PC-9 (cell line): ENCODE data around the gene PAIP2. TPM values are rescaled to one million over a fixed set of nuclear protein-coding genes. Genes with fewer than 3 reads are reported as not detected.

Experiments
- BruUV-seq: library from RNA; stranded (reverse); fragments of 400-500 nt; replicated peaks from 2 replicates; lab custom pipeline; 2021; lab: Mats Ljungman, UMichigan
- CTCF ChIA-PET: fragments of 300-600 bp; sonication (Branson Sonifier 250); formaldehyde crosslinking; loops from one replicate; lab custom pipeline; 2022; ENCODE audit warnings: antibody characterized with exemption; lab: Charles Lee
- POLR2A ChIA-PET: fragments of 300-600 bp; sonication (Branson Sonifier 250); formaldehyde crosslinking; loops from one replicate; lab custom pipeline; 2022; ENCODE audit warnings: antibody characterized with exemption; ENCODE audit not compliant: unreplicated experiment; lab: Charles Lee
- DNase-seq, 2 experiments: peaks; one replicate each; pipeline versions ENCODE4 v3.0.0 to v3.0.0-alpha.2; 2015 to 2022; ENCODE audit warnings: mixed read lengths in 1 of 2
- H2AFZ ChIP-seq: fragments of 200-600 bp; sonication (generic); 2 replicates; pipeline ENCODE4 v1.8.1; 2017; ENCODE audit warnings: antibody characterized with exemption
- H3F3A ChIP-seq: fragments of 200-600 bp; sonication (generic); 2 replicates; pipeline ENCODE4 v1.8.1; 2017; ENCODE audit warnings: antibody characterized with exemption, mild to moderate bottlenecking, low read depth; ENCODE audit not compliant: insufficient read depth
- H3K27ac ChIP-seq: fragments of 200-600 bp; sonication (generic); 2 replicates; pipeline ENCODE4 v1.6.1; 2016; ENCODE audit warnings: mixed run types
- H3K27me3 ChIP-seq: fragments of 200-600 bp; sonication (generic); 2 replicates; pipeline ENCODE4 v1.6.1; 2016; ENCODE audit warnings: low read depth, mixed run types; ENCODE audit not compliant: insufficient read depth
- H3K36me3 ChIP-seq: fragments of 200-600 bp; sonication (generic); 2 replicates; pipeline ENCODE4 v1.6.1; 2016; ENCODE audit warnings: low read depth, mixed run types
- H3K4me1 ChIP-seq: fragments of 200-600 bp; sonication (generic); replicated peaks from 2 replicates; pipeline ENCODE4 v1.6.1; 2016; ENCODE audit warnings: mixed run types; ENCODE audit not compliant: insufficient read depth
- H3K4me2 ChIP-seq: fragments of 200-600 bp; sonication (generic); 2 replicates; pipeline ENCODE4 v1.6.1; 2017; ENCODE audit warnings: mixed run types
- H3K4me3 ChIP-seq: fragments of 200-600 bp; sonication (generic); 2 replicates; pipeline ENCODE4 v1.6.1; 2016; ENCODE audit warnings: mixed run types
- H3K79me2 ChIP-seq: fragments of 200-600 bp; sonication (generic); 2 replicates; pipeline ENCODE4 v1.6.1; 2017; ENCODE audit warnings: low read depth, mixed run types
- H3K9me2 ChIP-seq: fragments of 200-600 bp; sonication (generic); 2 replicates; pipeline ENCODE4 v1.8.1; 2017; ENCODE audit warnings: mild to moderate bottlenecking; ENCODE audit not compliant: insufficient read depth
- H3K9me3 ChIP-seq: fragments of 200-600 bp; sonication (generic); 2 replicates; pipeline ENCODE4 v1.8.1; 2016; ENCODE audit warnings: low read depth; ENCODE audit not compliant: insufficient read depth
- H4K20me1 ChIP-seq: fragments of 200-600 bp; sonication (generic); 2 replicates; pipeline ENCODE4 v1.8.1; 2017; ENCODE audit not compliant: insufficient read depth
- EZH2 ChIP-seq: fragments of 200-600 bp; sonication (generic); IDR thresholded peaks from 2 replicates; pipeline ENCODE4 v1.8.0; 2017; ENCODE audit warnings: antibody characterized with exemption, low read depth
- intact Hi-C: fragments of 100-400 bp; cut with micrococcal nuclease; formaldehyde crosslinking; loops from one replicate; pipeline ENCODE4 v1.10.0; 2022; ENCODE audit not compliant: unreplicated experiment
- total RNA-seq: library from RNA; stranded (reverse); gene quantifications from 2 replicates; pipeline ENCODE4 v1.2.3, GENCODE V29; 2021
- TF ChIP-seq, protein P1 (sequence below): fragments of 200-600 bp; sonication (generic); conservative IDR thresholded peaks from 2 replicates; pipeline ENCODE4 v1.6.1; 2017; ENCODE audit warnings: mixed run types, antibody characterized with exemption, mild to moderate bottlenecking, moderate library complexity

Gene PAIP2
- total RNA-seq, 1 experiment from 2014 or later, result 90.5 TPM

DNA sequence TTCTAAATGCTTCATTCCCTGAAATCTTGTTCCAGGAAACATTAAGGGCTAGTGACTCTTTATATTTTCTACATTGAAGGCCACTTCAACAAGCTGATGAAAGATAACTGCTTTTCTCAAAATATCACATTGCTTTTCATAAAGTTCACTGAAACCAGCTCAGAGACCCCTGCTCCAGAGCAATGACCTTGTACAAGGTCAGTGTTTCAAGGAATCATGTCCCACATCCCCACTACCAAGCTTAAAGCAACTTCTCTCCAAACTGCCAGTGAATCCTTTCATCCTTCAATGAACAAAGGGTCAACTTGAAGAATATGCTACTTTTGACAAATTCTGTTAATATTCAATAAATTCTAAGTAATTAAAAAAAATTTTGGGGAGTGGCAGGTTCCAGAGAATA lies 74.2 kb downstream of the PAIP2 start:
- Histone ChIP-seq H3K4me3 (no peak overlapping the region), H3K27me3 (no peaks in the 10 kb centered on the region), H3K4me1 (no peaks in the 10 kb centered on the region), H4K20me1 (no peaks in the 10 kb centered on the region), H2AFZ (no peak overlapping the region), H3K4me2 (no peak overlapping the region), H3K9me3 (no peaks in the 10 kb centered on the region), H3K9me2 (no peaks in the 10 kb centered on the region), H3K27ac (no peak overlapping the region), H3K36me3 (no peaks in the 10 kb centered on the region), H3K79me2 (no peaks in the 10 kb centered on the region), H3F3A (no peaks in the 10 kb centered on the region)
- no peak for DNase-seq
- intact Hi-C loops, result no loop called here
- ChIA-PET POLR2A (interaction anchor here (0.6 kb wide), 1 partner anchor 91 kb away, joined by 4 read pairs; no protein-coding TSS in a partner anchor), CTCF (no interaction called here)
- no peak for TF ChIP-seq EZH2
- TF ChIP-seq, protein P1, sequence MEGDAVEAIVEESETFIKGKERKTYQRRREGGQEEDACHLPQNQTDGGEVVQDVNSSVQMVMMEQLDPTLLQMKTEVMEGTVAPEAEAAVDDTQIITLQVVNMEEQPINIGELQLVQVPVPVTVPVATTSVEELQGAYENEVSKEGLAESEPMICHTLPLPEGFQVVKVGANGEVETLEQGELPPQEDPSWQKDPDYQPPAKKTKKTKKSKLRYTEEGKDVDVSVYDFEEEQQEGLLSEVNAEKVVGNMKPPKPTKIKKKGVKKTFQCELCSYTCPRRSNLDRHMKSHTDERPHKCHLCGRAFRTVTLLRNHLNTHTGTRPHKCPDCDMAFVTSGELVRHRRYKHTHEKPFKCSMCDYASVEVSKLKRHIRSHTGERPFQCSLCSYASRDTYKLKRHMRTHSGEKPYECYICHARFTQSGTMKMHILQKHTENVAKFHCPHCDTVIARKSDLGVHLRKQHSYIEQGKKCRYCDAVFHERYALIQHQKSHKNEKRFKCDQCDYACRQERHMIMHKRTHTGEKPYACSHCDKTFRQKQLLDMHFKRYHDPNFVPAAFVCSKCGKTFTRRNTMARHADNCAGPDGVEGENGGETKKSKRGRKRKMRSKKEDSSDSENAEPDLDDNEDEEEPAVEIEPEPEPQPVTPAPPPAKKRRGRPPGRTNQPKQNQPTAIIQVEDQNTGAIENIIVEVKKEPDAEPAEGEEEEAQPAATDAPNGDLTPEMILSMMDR, result no peak
- BruUV-seq, result no TSS peak

DNA sequence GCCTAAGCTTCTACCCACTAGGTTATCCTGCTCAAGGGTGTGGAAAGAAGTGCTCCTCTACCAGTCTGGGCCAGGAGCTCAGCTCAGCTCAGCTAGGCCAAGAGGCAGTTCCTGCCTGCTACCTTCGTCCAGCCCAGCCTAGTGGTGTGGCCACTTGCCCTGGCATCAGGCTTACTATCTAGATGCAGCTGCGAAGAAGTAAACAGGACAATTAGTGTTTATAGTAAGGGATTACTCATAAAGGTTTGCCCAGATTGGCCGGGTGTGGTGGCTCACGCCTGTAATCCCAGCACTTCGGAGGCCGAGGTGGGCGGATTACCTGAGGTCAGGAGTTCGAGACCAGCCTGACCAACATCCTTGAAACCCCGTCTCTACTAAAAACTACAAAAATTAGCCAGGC lies 75.0 kb downstream of the PAIP2 start:
- no peaks in the 10 kb centered on the region for H3K79me2 ChIP-seq
- no peaks in the 10 kb centered on the region for H3K9me2 ChIP-seq
- DNase-seq, result no peak
- CTCF ChIA-PET, result no interaction called here
- BruUV-seq, result no TSS peak
- H3K27me3 ChIP-seq, result no peaks in the 10 kb centered on the region
- no peak overlapping the region for H3K4me2 ChIP-seq
- H3K36me3 ChIP-seq, result no peaks in the 10 kb centered on the region
- H2AFZ ChIP-seq, result no peak overlapping the region
- TF ChIP-seq, protein P1, result no peak
- TF ChIP-seq EZH2, result no peak
- H3F3A ChIP-seq, result no peaks in the 10 kb centered on the region
- no peaks in the 10 kb centered on the region for H3K4me1 ChIP-seq
- POLR2A ChIA-PET, result interaction anchor here (0.6 kb wide), 1 partner anchor 90 kb away, joined by 4 read pairs; no protein-coding TSS in a partner anchor
- H4K20me1 ChIP-seq, result no peaks in the 10 kb centered on the region
- intact Hi-C loops, result no loop called here
- no peaks in the 10 kb centered on the region for H3K9me3 ChIP-seq
- no peak overlapping the region for H3K4me3 ChIP-seq
- H3K27ac ChIP-seq, result no peak overlapping the region

DNA sequence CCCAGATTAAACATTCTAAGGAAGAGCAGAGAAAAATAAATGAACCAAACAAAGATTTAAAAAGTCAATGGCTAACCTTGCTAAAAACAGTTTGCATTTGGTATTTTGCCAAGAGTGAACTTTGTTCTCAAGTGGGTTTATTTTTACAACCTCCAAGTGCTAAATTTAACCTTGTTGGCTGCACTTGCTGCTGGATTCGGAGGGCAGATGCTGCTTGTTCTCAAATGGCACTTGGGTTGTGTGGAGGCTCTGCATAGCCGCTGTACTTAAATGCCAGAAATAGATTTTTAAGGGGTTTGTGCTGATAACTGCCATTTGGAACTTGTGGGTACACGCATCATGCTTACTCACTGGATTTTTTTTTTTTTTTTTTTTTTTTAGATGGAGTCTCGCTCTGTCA lies 75.6 kb downstream of the PAIP2 start:
- Histone ChIP-seq H3K9me2 (no peaks in the 10 kb centered on the region), H3K9me3 (no peaks in the 10 kb centered on the region), H3K27me3 (no peaks in the 10 kb centered on the region), H3F3A (no peaks in the 10 kb centered on the region), H3K27ac (no peak overlapping the region), H3K4me3 (no peak overlapping the region), H3K4me2 (no peak overlapping the region), H3K79me2 (no peaks in the 10 kb centered on the region), H3K36me3 (no peaks in the 10 kb centered on the region), H2AFZ (no peak overlapping the region), H3K4me1 (no peaks in the 10 kb centered on the region), H4K20me1 (no peaks in the 10 kb centered on the region)
- DNase-seq, result no peak
- TF ChIP-seq, protein P1, result no peak
- no peak for TF ChIP-seq EZH2
- ChIA-PET CTCF (interaction anchor here (0.6 kb wide), 1 partner anchor 219 kb away, joined by 3 read pairs; no protein-coding TSS in a partner anchor), POLR2A (interaction anchor here (0.7 kb wide), 1 partner anchor 43 kb away, joined by 29 read pairs; no protein-coding TSS in a partner anchor)
- BruUV-seq, result no TSS peak
- intact Hi-C loops, result no loop called here
